Stimulated activated CD4-positive, alpha-beta T cell treated with anti-CD3 and anti-CD28 coated beads, Interleukin-1b, Interleukin-23, amount 100 ng/mL, for 4 hours (primary cell): ENCODE data around the gene A1BG.
A peak's percentile ranks its signal among the peaks of the same experiment; 100 is the strongest.
"Not testable (repeated sequence)": the region's sequence is repeated elsewhere in the genome, so short reads cannot be mapped to it uniquely, and the experiment has no call there.

ENCODE experiments used
- DNase-seq, 2 donors: peaks; one replicate each; pipeline ENCODE4 v3.0.0-alpha.2; 2020; ENCODE audit warnings: low read depth in 2 of 2

A1BG gene

DNA sequence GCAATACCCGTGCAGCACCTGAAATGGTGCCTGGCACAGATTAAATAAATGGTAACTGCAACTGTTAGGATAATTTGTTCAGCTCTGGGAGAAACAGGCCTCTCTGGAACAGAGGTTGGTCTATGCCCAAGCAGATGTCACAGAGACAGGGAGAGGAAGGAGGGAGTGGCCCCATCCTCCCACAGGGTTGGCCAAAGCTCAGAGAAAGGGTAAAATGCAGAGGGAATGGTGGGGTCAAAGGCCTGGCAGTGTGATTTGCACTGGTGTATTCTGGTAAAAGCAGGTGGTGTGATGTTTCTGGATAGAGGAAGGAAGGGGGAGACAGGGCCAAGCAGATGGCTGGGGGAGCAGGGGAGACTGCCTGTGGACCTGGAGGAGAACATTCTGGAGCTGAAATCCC, 17.1 kb downstream of the A1BG start:
- no peak for DNase-seq

DNA sequence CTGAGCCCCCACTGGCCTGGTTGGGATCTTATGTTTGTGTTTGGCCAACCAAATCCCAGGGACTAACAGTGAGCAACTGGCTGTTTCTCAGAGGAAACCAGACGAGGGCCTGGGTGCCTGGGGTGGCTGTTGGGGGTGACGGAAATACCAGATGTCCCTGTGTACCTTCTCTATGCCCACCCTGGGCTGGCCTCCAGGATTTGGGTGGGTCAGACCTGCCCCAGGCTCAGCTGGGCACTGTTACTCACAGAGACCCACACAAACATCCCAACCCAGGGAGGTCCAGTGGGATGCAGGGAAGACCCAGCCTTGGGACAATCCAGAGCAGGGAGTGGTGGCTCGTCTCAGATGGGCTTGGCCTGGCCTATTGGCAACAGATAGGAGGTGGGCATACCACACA, 17.7 kb downstream of the A1BG start:
- DNase-seq, result no peak

DNA sequence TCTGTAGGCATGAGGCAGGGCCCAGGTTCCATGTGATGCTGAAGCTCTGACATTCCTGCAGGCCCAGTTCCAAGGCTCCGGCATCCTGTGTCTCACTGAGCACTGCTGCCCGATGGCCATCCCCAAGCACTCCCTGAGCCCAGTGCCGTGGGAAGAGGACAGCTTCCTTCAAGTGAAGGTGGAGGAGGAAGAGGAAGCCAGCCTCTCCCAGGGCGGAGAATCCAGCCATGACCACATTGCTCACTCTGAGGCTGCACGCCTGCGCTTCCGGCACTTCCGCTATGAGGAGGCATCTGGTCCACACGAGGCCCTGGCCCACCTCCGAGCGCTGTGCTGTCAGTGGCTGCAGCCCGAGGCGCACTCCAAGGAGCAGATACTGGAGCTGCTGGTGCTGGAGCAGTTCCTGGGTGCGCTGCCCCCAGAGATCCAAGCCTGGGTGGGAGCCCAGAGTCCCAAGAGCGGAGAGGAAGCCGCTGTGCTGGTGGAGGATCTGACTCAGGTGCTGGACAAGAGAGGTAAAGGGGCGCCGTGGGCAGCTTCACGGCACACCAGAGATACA, 18.5 kb downstream of the A1BG start:
- no peak for DNase-seq

DNA sequence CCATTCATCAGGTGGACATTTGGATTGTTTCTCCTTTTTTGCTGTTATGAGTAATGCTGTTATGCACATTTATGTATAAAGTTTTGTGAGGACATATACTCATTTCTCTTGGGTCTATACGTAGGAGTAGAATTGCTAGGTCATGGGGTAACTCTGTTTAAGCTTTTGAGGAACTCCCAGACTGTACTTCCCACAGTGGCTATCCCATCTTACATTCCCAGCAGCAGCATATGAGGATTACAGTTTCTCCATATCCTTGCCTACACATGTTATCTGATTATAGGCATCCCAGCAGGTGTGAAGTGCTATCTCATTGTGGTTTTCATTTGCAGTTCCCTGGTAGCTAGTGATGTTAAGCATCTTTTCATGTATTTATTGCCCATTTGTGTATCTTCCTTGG, 20.6 kb downstream of the A1BG start:
- DNase-seq, result no peak

DNA sequence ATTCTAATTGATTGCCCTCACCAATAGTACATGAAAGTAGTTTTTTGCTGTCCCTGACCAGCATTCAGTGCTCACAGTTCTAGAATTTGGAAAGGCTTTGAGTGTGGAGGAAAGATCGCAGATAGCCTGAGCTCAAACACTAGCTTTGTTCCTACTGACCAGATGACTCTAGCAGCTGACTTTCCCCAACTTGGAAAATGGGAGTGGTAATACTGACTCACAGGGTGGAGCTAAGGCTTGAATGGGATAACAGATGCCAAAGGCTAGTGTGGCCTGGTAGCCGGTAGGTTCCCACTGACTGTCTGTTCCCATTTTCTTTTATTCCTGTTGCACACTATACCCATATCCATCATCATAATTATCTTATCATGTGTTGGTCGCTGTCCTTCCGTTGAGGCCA, 22.8 kb downstream of the A1BG start:
- no peak for DNase-seq

DNA sequence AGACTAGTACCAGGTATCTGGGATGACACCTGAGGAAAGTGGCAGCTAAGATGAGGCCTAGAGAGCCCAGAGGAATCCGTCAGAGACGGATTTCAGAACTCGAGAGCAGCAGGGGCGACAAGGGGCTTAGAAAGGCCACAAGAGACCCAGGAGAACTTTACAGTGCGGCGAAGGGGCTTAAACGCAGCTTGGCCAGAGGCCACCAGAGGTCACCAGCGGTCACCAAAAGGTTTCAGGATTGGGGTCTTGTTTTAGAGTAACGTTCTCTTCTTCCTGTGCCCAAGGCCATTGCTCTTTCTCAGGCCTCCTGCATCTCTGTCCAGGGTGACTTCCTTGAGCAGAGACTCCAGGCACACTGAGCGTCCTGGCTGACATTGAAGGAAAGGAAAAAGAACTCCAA, 24.3 kb downstream of the A1BG start:
- no peak for DNase-seq

DNA sequence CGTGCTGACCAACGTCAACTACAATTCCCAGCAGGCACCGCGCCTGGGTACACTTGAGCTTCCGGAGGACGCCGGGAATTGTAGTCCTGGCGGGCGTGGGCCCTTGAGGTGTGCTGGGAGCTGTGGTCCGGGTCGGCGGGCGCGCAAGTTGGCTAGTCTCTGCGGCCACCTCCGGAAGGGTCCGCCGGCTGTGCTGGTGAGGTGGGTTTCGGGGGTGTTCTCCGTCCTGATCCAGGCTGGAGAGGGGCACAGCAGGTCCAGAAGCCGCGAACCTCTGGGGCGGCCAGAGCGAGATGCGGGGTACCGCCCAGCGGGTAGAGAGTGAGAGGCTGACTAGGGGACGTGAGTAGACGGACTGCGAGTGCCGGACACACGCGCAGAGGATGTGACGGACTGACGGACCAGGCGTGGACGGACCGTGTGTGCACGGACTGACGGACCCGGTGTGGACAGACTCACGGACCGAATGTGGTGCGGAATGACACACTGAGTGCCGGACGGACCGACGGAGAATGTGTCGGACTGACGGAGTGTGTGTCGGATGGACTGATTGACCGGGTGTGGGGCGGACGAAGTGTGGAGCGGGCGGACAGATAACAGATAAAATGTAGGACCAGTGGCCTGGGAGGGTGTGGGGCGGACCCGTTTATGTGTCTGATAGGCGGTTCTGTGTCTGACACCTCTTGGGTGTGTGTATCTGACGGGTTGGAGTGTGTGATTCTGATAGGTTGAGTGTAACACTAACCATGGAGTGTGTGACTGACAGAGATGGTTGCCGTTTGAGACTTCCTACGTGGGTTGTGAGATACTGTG, 26.2 kb downstream of the A1BG start, which contains the start of gene ZSCAN22:
Gene ZSCAN22 (plus strand): TSS at position 81 of the 813 bp plus-strand sequence. CDS start 7,809 bp downstream, outside the sequence.
- peak; percentile 79 to 83 for DNase-seq

DNA sequence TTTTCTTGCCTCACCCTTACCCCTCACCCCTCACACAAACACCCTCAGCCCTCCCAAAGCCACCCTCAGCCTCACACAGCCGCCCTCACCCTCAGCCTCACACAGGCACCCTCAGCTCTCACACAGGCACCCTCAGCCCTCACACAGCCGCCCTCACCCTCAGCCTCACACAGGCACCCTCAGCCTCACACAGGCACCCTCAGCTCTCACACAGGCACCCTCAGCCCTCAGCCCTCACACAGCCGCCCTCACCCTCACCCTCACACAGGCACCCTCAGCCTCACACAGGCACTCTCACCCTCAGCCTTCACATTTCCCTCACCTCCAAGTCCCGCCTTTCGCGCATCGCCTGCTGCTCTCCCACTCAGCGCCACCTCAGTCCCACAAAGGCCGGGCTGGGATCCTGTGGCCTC, 26.8 kb downstream of the A1BG start:
- DNase-seq, result no peak

DNA sequence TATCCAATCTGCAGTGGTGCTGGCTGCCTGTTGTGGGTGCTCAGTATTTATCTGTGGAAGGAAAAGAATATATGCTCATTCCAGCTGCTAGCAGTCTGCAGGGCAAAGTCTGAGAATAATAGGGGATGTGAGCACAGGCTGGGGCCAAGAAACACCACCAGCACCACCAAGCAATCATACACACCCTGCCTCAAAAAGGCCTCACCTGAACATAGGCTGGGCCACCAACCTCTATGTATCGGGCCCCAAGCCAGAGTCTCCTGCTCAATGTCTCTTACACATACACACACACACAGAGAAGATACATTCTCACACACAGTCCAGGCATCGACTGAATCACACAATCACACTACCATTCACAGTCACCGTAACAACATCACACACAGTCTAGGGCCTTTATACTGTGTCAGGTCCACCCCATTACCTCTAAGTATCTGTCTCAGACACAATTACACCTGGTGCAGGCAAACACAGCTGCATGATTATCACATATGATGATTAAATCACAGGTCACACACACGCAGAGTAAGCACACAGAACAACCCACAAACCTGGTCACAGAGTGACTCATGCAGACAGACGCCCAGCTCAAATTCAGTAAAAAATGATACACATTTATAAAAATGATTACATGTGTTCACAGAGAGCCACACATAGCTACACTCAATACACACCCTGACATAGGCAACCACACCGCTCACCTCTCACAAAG, 27.8 kb downstream of the A1BG start:
- DNase-seq, result no peak

DNA sequence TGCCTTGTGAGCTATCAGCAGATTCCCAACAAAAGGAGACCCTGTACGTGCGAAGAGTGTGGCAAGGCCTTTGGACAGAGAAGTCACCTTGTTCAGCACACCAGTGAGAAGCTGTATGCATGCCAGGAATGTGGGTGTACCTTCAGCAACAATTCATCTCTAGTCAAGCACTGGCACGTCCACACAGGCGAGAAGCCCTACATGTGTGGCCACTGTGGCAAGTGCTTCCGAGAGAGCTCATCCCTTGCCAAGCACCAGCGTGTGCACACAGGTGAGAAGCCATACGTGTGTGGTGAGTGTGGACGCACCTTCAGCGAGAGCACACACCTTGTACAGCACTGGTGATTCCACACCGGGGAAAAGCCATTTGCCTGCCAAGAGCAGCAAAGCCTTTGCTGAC, 34.1 kb downstream of the A1BG start:
- no peak for DNase-seq

DNA sequence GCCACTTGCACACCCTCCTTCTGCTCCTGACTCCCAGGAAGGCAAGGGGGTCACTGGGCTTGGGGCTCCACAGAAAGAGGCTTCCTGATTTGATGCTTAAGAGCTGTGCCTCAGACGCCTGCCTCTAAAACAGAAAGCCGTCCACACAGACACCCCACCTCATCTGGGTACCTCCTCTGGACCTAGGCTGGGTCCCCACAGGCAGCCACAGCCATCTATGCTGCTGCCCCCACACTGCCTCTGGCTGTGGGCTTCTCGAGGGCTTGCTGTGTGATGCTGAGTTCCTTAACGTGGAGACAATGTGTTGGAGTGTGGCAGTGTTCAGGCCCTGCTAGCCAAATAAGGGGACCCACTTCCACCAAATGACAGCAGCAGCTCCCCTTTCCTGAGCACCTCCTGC, 35.0 kb downstream of the A1BG start:
- no peak for DNase-seq

DNA sequence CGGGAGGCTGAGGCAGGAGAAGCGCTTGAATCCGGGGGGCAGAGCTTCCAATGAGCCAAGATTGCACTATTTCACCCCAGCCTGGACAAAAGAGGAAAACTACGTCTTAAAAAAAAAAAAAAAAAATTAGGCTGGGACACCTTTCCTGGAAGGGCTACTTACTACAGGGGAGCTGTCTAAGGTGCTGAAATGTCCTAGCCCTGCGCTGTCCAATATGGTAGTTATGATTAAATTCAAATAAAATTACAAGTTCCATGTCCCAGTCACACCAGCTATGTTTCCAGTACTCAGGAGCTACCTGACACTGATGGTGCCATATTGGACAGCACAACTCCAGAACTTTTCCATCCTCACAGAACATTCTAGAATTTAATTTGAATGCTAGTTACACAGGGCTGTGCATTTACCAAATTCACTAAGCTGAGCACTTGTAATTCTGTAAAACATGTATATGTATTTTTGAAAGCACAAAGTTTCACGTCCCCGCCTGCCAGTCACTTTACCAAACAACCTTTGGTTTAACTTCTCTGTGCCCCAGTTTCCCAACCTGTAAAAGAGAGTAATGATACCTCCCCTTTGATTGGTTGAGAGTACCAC, 35.7 kb downstream of the A1BG start:
- no peak for DNase-seq

DNA sequence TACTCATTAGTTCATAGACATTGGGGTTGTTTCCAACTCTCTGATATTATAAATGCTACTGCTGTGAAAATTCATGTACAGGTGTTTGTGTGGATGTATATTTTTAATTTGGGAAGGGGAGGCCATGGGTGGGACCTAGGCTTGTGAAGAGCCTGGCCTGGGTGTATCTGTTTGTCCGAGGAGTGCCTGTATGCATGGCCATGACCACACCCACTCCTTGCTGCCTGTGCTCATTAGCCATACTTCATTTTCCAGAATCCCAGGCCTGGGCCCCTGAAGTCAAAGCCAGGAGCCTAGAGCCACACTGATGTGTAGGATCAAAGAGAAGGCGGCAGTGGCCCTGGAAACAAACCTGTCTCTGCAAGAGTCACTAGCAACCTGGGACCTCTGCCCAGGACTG, 37.7 kb downstream of the A1BG start:
- DNase-seq, result no peak

DNA sequence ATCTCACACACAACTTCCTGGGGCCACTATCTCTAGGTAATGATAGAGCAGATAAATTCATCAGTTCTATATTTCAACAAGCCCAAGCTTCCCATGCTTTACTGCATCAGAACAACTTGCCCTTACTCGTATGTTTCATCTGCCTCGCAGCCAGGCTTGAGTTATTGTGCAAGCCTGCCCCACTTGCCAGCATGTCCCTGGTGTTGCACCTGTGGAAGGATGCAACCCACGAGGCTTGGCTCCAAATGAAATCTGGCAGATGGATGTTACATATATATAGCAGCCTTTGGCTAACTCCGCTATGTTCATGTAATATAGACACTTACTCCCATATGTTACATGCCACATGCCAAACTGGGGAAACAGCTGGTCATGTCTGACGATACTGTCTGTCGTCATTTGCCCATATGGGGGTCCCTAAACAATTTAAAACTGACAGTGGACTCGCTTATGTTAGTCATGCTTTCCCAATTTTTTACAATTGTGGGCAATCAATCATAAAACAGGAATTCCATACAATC, 41.9 kb downstream of the A1BG start:
- no peak for DNase-seq

DNA sequence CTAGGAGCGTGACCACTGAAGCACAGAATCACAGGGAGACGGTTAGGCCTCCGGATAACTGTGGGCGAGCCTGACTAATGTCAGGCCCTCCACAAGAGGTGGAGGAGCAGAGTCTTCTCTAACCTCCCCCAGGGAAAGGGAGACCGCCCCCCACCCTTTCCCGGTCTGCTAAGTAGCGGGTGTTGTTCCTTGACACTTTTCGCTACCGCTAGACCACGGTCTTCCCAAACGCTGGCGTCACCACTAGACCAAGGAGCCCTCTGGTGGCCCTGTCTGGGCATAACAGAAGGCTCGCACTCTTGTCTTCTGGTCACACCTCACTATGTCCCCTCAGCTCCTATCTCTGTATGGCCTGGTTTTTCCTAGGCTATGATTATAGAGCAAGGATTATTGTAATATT, 42.6 kb downstream of the A1BG start:
- not testable (repeated sequence) for DNase-seq

DNA sequence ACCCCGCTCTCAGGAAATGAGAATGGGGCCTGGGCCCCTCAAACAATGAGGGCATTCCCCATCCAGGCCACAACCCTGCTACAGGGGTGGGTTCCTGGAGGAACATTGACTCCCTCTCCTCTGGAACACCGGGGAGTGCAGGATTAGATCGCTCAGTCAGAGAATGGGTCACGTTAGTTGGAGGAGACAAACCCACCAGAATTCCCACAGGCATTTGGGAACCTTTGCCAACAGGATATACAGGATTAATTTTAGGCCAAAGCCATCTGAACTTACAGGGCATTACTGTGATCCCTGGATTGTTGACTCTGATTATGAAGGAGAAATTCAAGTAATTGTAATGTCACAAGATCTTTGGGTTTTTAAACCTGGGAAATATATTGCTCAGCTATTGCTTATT, 45.6 kb downstream of the A1BG start:
- no peak for DNase-seq

DNA sequence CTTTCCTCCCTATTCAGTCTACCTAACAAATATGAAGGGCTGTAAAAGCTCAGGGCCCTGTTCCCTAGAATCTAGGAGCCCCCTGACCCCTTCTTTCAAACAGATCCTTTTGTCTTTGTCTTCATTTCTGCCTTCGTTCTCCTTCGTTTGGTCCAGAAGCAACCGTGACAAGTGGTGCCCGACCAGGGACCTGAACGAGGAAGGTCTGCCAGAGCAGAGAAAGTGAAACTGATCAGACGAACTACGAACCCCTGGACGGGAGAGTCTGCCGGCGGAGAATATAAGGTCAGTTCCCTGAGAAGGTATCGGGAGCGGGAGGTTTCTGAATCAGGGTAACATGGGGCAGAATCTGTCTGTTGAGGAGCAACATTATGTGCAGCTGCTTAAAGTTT, 47.4 kb downstream of the A1BG start:
- DNase-seq, result no peak

DNA sequence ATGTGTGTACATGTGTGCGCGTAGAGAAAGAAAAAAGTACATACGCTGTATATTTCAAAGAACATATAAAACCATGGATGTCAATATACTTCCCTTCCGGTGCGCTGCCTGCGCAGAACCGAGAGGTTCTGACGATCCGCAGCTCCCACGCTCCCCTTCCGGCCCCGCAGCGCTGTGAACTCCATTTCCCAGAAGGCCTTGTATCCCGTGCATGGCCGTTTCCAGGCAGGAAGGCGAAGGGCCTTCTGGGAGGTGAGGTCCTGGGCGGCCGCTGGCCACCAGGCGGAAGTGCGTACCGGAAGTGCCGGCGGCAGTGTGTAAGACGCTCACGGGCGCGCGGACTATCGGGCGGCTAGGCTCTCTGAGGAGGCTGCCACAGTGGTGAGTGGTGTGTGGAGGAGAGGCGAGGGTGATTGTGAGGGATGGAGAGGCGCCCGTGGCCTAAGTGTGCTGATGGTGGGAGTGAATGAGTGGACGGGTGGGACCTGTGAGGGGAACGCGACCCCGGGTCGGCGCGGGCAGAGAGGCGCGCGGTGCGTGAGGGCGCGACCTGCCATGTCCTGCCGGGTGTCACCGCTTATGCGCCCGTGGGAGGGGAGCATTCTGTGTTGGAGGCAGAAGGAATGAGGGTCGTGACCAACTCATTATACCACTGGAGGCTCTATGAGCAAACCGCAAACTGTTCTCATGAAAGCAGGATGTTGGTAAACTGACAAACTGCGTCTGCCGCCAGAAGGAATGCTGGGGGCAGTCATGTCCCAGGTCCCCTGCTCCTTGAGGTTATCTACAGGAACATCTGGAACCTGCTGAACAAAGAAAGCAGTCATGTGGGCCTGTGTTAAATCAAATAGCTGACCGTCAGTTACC, 48.0 kb downstream of the A1BG start, which contains the start of gene ERVK3-1:
Gene ERVK3-1 (plus strand): TSS at position 313 of the 867 bp plus-strand sequence. CDS start 6,792 bp downstream, outside the sequence.
- DNase-seq, result peak; percentile 85

DNA sequence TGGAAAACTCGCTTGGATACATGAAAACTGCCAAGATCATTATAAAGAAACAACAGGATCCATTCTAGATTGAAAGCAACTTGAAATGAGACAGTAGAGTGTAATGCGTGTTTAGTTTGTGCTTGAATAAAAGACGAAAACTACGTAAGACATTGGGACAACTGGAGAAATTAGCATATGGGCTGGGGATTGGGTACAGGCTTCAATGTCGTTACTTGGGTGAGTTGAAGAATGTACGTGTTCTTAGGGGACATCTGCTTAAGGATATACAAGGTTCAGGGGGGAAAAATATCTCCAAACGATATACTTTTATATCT, 48.6 kb downstream of the A1BG start:
- no peak for DNase-seq

DNA sequence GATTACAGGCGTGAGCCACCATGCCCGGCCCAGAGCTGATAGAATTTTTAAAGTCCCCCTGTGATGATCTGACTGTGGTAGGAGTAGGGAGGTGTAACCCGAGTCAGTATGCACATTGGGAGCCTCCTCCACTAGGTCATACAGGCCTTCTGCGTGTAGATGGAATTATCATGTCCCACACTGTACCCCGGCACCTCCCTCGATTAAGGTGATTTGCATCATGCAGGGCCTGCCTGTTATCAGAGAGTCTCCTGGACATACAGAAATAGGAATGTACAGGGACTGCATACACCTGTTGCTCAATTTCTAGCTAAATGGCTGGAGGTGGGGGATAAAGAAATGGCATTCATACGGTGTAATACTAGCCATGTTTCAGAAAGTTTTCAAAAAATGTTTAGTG, 49.0 kb downstream of the A1BG start:
- no peak for DNase-seq

DNA sequence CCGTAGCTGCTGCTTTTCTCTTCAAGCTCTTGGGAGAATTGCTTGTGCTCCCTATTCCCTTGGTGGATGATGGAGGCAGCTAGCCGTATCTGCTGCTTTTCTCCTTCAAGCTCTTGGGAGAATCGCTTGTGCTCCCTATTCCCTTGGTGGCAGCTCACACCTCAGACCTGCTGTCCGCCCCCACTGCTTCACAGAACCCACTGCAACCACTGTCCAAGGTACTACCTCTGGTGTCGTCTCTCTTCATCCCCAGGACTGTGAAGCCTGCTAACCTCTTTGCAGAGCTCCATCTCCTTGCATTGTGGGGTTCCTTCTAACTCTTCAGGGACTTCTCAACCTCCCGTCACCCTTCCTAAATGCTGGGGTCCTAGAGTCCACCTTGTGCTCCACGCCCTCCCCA, 52.7 kb downstream of the A1BG start:
- DNase-seq, result no peak
